Neuronal stem cell (in vitro differentiated cells): ENCODE results near the gene IDS.
"Not testable (repeated sequence)": the region's sequence is repeated elsewhere in the genome, so short reads cannot be mapped to it uniquely, and the experiment has no call there.

Source experiments
- DNase-seq: peaks from one replicate; pipeline ENCODE4 v3.0.0-alpha.2; 2013; ENCODE audit warnings: low spot score
- H2AFZ ChIP-seq: one replicate; pipeline ENCODE4 v1.6.1; 2013; ENCODE audit warnings: mild to moderate bottlenecking, low read length, inconsistent platforms
- H2AK5ac ChIP-seq: 2 replicates; pipeline ENCODE4 v1.6.1; 2013; ENCODE audit warnings: low read depth, mild to moderate bottlenecking, inconsistent platforms, low read length, moderate library complexity, mixed read lengths
- H2BK120ac ChIP-seq: 2 replicates; pipeline ENCODE4 v1.6.1; 2013; ENCODE audit warnings: low read depth, mild to moderate bottlenecking, inconsistent platforms, low read length, moderate library complexity, mixed read lengths
- H2BK12ac ChIP-seq: one replicate; pipeline ENCODE4 v1.6.1; 2013; ENCODE audit warnings: low read length, inconsistent platforms
- H2BK15ac ChIP-seq: 2 replicates; pipeline ENCODE4 v1.6.1; 2013; ENCODE audit warnings: mild to moderate bottlenecking, low read length, inconsistent platforms, mixed read lengths
- H2BK5ac ChIP-seq: one replicate; pipeline ENCODE4 v1.6.1; 2013; ENCODE audit warnings: inconsistent platforms, mild to moderate bottlenecking, low read length, moderate library complexity
- H3K14ac ChIP-seq: one replicate; pipeline ENCODE4 v1.6.1; 2013; ENCODE audit warnings: low read length, inconsistent platforms
- H3K18ac ChIP-seq: 2 replicates; pipeline ENCODE4 v1.6.1; 2013; ENCODE audit warnings: low read length, inconsistent platforms
- H3K23ac ChIP-seq: 2 replicates; pipeline ENCODE4 v1.6.1; 2013; ENCODE audit warnings: low read depth, mild to moderate bottlenecking, mixed read lengths, low read length, inconsistent platforms; ENCODE audit not compliant: poor library complexity
- H3K27ac ChIP-seq: replicated peaks from 3 replicates; pipeline ENCODE4 v1.5.1; 2013; ENCODE audit warnings: low read length, inconsistent platforms
- H3K27me3 ChIP-seq, 3 experiments: 2 replicates each; pipeline ENCODE4 v1.6.1; 2013; ENCODE audit warnings: low read length in 3 of 3, mild to moderate bottlenecking in 2 of 3, inconsistent platforms in 1 of 3, low read depth in 1 of 3, mixed read lengths in 1 of 3, moderate library complexity in 1 of 3; ENCODE audit not compliant: control insufficient read depth in 3 of 3, insufficient read depth in 3 of 3
- H3K36me3 ChIP-seq, 2 donors: replicated peaks in 1 of 2; 2 replicates each; pipeline ENCODE4 v1.6.1; 2013; ENCODE audit warnings: low read length in 2 of 2; ENCODE audit not compliant: control insufficient read depth in 2 of 2, insufficient read depth in 2 of 2
- H3K4ac ChIP-seq: 2 replicates; pipeline ENCODE4 v1.6.1; 2013; ENCODE audit warnings: inconsistent platforms, mild to moderate bottlenecking, low read length, moderate library complexity
- H3K4me1 ChIP-seq, 2 donors: 1 replicate in 1 of 2; 2 replicates in 1 of 2; pipeline ENCODE4 v1.6.1; 2013; ENCODE audit warnings: low read length in 2 of 2, low read depth in 1 of 2; ENCODE audit not compliant: control insufficient read depth in 2 of 2, insufficient read depth in 1 of 2
- H3K4me2 ChIP-seq: one replicate; pipeline ENCODE4 v1.6.1; 2013; ENCODE audit warnings: mild to moderate bottlenecking, low read length, inconsistent platforms; ENCODE audit not compliant: insufficient read depth, poor library complexity, severe bottlenecking
- H3K4me3 ChIP-seq, 2 donors: 2 replicates each; pipeline ENCODE4 v1.5.1; 2013; ENCODE audit warnings: low read length in 2 of 2, mild to moderate bottlenecking in 2 of 2, inconsistent platforms in 1 of 2, moderate library complexity in 1 of 2
- H3K79me1 ChIP-seq: one replicate; pipeline ENCODE4 v1.6.1; 2013; ENCODE audit warnings: low read depth, mild to moderate bottlenecking, inconsistent platforms, low read length, moderate library complexity
- H3K9ac ChIP-seq: one replicate; pipeline ENCODE4 v1.6.1; 2013; ENCODE audit warnings: mild to moderate bottlenecking, low read depth, low read length, inconsistent platforms; ENCODE audit not compliant: poor library complexity
- H3K9me3 ChIP-seq, 2 donors: replicated peaks in 1 of 2; 2 replicates each; pipeline versions ENCODE3 to v1.6.1; 2013; ENCODE audit warnings: low read length in 2 of 2, mild to moderate bottlenecking in 2 of 2, inconsistent platforms in 1 of 2, low read depth in 1 of 2, mixed read lengths in 1 of 2, moderate library complexity in 1 of 2; ENCODE audit not compliant: control insufficient read depth in 2 of 2, insufficient read depth in 1 of 2
- H4K8ac ChIP-seq: one replicate; pipeline ENCODE4 v1.6.1; 2013; ENCODE audit warnings: low read depth, mild to moderate bottlenecking, inconsistent platforms, low read length, moderate library complexity
- H4K91ac ChIP-seq: one replicate; pipeline ENCODE4 v1.6.1; 2013; ENCODE audit warnings: low read length, low read depth, mild to moderate bottlenecking, inconsistent platforms; ENCODE audit not compliant: poor library complexity
- WGBS, 2 donors: extraction: QIAGEN DNeasy Blood & Tissue Kit; methylation state at CpG; one replicate each; pipeline ENCODE4 v1.1.7; 2013; ENCODE audit warnings: missing lambda C conversion rate in 2 of 2, mixed read lengths in 1 of 2; ENCODE audit not compliant: insufficient read length in 2 of 2, insufficient replicate concordance in 1 of 2; ENCODE audit errors: extremely low coverage in 2 of 2; 5-methylcytosine and 5-hydroxymethylcytosine counted together

IDS gene

DNA sequence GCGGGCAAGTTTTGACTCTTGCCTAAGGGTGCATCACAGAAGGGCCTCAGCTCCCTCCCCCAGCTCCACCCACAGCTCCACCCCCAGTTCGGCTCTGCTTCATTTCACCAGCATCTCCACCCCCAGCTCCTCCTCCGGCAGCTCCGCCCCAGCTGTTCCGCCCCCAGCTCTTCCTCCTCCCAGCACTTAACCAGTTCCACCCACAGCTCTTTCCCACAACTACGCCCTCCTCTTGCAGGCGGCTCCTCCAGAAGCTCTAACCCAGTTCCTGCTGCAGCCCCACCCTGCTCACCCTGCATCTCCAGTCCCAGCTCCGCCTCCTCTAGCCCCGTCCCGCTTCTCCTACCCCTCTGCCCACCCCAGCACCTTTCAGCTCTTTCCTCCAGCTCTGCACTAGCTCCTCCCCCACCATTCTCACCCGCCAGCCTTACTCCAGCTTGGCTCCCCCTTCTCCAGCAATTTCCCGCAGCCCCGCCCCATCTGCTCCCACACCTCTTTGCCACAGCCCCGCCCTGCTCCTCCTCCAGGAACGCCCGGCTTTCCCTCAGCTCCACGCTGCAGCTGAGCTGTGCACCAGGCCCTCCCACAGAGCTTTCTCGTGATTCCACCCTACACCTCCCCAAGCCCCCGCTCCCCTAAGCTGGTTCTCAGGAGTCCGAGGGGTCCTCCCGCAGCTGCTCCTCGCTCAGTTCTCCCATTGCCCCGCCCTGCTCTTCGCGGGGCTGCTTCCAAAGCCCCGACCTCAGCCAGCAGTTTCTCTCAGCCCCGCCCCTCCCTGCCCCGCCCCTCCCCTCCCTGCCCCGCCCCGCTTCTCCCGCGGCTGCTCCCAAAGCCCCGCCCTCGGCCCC lies 34.4 kb upstream of the IDS start:
- H3K9me3 ChIP-seq, result no peaks in the 10 kb centered on the region
- no peak overlapping the region for H2AK5ac ChIP-seq
- H3K36me3 ChIP-seq, result no peaks in the 10 kb centered on the region
- H3K4ac ChIP-seq, result no peak overlapping the region
- H3K4me3 ChIP-seq, result peak overlapping the region; percentile 54 to 79
- no peak overlapping the region for H4K91ac ChIP-seq
- H3K4me2 ChIP-seq, result peak overlapping the region; percentile 40
- H3K27me3 ChIP-seq, result no peaks in the 10 kb centered on the region
- peak overlapping the region; percentile 93 for H2AFZ ChIP-seq
- H2BK120ac ChIP-seq, result no peak overlapping the region
- WGBS, 2 donors, result no CpG with 5 or more reads among the region's 34 CpGs
- peak overlapping the region; percentile 87 for H3K27ac ChIP-seq
- no peak overlapping the region for H2BK15ac ChIP-seq
- peak overlapping the region; percentile 70 for H3K9ac ChIP-seq
- no peak overlapping the region for H3K23ac ChIP-seq
- H2BK5ac ChIP-seq, result peak overlapping the region; percentile 39
- H3K18ac ChIP-seq, result peak overlapping the region; percentile 71
- peak; percentile 79 for DNase-seq
- H3K79me1 ChIP-seq, result no peaks in the 10 kb centered on the region
- H4K8ac ChIP-seq, result no peak overlapping the region
- H3K4me1 ChIP-seq, result no peaks in the 10 kb centered on the region
- no peak overlapping the region for H2BK12ac ChIP-seq
- no peak overlapping the region for H3K14ac ChIP-seq

DNA sequence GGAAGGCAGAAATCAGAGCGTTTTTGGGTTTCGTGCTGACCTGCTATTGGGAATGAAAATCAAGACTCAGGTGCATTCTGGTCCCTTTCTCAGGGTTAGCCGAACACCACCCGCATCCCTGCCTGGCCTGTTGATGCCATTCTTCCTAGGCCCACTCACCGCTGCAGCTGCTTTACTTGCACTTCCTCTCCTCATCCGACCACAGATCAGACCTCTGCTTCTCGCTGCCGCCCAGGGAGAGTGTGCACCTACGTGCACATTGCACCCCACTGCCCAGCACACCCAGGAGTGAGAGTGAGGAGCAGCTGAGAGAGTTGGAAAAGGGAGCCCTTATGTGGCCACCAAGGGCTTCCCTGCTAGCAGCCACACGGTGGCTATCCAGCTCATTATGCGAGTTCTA lies 32.4 kb upstream of the IDS start:
- WGBS, 2 donors, result no CpG with 5 or more reads among the region's 11 CpGs
- not testable (repeated sequence) for H2AK5ac ChIP-seq, H3K4me1 ChIP-seq, H2BK5ac ChIP-seq, H3K4me3 ChIP-seq, H3K27me3 ChIP-seq, H3K4ac ChIP-seq, H2BK12ac ChIP-seq, H3K9me3 ChIP-seq, H2BK120ac ChIP-seq, H3K18ac ChIP-seq, H3K4me2 ChIP-seq, H4K8ac ChIP-seq, H3K23ac ChIP-seq, H2AFZ ChIP-seq, H3K9ac ChIP-seq, H3K27ac ChIP-seq, H3K36me3 ChIP-seq, H2BK15ac ChIP-seq, DNase-seq, H3K79me1 ChIP-seq, H4K91ac ChIP-seq, H3K14ac ChIP-seq

DNA sequence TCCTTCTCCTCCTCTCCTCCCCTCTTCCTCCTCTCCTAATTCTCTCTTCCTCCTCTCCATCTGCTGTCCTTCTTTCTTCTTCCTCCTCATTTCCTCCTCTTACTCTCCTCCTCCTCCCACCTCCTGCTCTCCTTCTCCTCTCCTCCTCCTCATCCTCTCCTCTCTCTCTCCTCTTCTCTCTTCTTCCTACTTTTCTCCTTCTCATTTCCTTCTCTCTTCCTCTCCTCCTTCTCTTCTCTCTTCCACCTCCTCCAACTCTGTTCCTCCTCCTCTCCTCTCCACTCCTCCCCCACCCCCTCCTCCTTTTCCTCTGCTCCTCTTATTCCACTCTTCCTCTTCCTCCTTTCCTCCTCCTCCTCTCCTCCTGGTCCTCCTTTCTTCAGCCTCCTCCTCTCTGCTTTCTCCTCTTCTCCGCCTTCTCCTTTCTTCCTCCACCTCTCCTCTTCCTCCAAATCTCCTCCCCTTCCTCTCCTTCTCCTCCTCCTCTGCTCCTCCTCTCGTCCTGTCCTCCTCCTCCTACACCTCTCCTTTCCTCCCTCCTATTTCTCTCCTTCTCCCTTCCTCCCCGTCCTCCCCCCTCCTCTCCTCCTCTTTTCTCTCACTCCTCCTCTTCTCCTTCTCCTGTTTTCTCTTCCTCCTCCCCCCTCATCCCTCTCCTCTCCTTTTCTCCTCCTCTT lies 30.0 kb upstream of the IDS start:
- DNase-seq, result not testable (repeated sequence)

DNA sequence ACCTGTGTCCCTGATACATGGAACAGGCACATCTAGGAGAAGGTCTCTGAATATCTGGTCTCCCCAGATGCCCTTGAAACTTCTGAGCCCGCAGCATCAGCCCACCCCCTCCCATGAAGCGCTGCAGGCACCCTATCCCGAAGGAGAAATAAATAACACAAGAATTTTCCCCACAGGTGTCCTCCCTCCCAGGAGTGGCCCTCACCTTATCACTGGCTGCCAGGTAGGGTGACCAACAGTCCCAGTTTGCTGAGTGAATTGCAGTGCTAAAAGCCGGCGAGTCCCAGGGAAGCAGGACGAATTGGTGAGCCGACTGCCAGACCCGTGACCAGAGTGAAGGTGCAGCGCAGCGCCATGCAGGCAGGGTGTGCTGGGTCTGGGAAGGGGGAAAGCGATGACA lies 28.9 kb upstream of the IDS start:
- H2AK5ac ChIP-seq, H3K4me3 ChIP-seq, H4K8ac ChIP-seq, DNase-seq, H2BK12ac ChIP-seq, H2BK5ac ChIP-seq, H3K9me3 ChIP-seq, H3K36me3 ChIP-seq, H3K23ac ChIP-seq, H2BK15ac ChIP-seq, H2AFZ ChIP-seq, H3K4me2 ChIP-seq, H4K91ac ChIP-seq, H3K14ac ChIP-seq, H3K79me1 ChIP-seq, H2BK120ac ChIP-seq, H3K9ac ChIP-seq, H3K4me1 ChIP-seq, H3K27ac ChIP-seq, H3K4ac ChIP-seq, H3K27me3 ChIP-seq, H3K18ac ChIP-seq: not testable (repeated sequence)
- WGBS, 2 donors, result no CpG with 5 or more reads among the region's 11 CpGs

More for the DNA sequence above, 30.0 kb upstream of the IDS start:
- H3K23ac ChIP-seq, H4K91ac ChIP-seq, H2AK5ac ChIP-seq, H3K14ac ChIP-seq, H3K9ac ChIP-seq, H2BK12ac ChIP-seq, H3K4me3 ChIP-seq, H2AFZ ChIP-seq, H3K27ac ChIP-seq, H3K36me3 ChIP-seq, H2BK120ac ChIP-seq, H4K8ac ChIP-seq, H2BK15ac ChIP-seq, H3K79me1 ChIP-seq, H3K4ac ChIP-seq, H3K4me2 ChIP-seq, H3K9me3 ChIP-seq, H3K4me1 ChIP-seq, H3K18ac ChIP-seq, H2BK5ac ChIP-seq, H3K27me3 ChIP-seq: not testable (repeated sequence)
- no CpG with 5 or more reads among the region's 3 CpGs for WGBS, 2 donors
